ENCODE results near the gene CDYL.

CDYL gene

GRCh38 chr6:4806337-4806725, 30.1 kb downstream of the CDYL start:
- no peaks in the 10 kb centered on the region for H3K36me3 ChIP-seq (ENCODE audit: low read length)
- no peaks in the 10 kb centered on the region for H3K9me3 ChIP-seq (ENCODE audit: insufficient read depth, low read length)
- H3K4me3 ChIP-seq (ENCODE audit: insufficient read depth, low read length, poor library complexity, severe bottlenecking) = no peak overlapping the region
- peaks cover 83% of the 10 kb centered on the region for H3K79me2 ChIP-seq (ENCODE audit: insufficient read depth, low read length)
- H3K27me3 ChIP-seq (ENCODE audit: low read length) = no peaks in the 10 kb centered on the region
- H3K4me2 ChIP-seq (ENCODE audit: low read depth, low read length, poor library complexity, severe bottlenecking) = no peak overlapping the region
- no peak overlapping the region for H3K9ac ChIP-seq (ENCODE audit: low read length)
- TF ChIP-seq CTCF (IDR thresholded peaks at IDR 0.05; ENCODE audit: insufficient read depth, low read length, poor library complexity, severe bottlenecking) (no peak), EZH2phosphoT487 (conservative IDR thresholded peaks at IDR 0.05; ENCODE audit: low read length) (no peak)
- no peak overlapping the region for H3K27ac ChIP-seq (ENCODE audit: low read depth, low read length)
- H4K20me1 ChIP-seq (ENCODE audit: low read depth, low read length) = peaks cover 48% of the 10 kb centered on the region
- H2AFZ ChIP-seq (ENCODE audit: low read depth, low read length, severe bottlenecking) = no peak overlapping the region
- no peaks in the 10 kb centered on the region for H3K9me2 ChIP-seq (replicated peaks; ENCODE audit: insufficient read depth, low read length)
- H3F3A ChIP-seq (ENCODE audit: insufficient read depth) = no peaks in the 10 kb centered on the region

- no peaks in the 10 kb centered on the region for H3K9me2 ChIP-seq (replicated peaks; ENCODE audit: insufficient read depth, low read length)
- no peak overlapping the region for H3K9ac ChIP-seq (ENCODE audit: low read length)
- TF ChIP-seq EZH2phosphoT487 (conservative IDR thresholded peaks at IDR 0.05; ENCODE audit: low read length) = no peak
- TF ChIP-seq CTCF (IDR thresholded peaks at IDR 0.05; ENCODE audit: insufficient read depth, low read length, poor library complexity, severe bottlenecking) = no peak
- H3K79me2 ChIP-seq (ENCODE audit: insufficient read depth, low read length) = peaks cover 83% of the 10 kb centered on the region
- H3K27ac ChIP-seq (ENCODE audit: low read depth, low read length) = no peak overlapping the region
- no peaks in the 10 kb centered on the region for H3K9me3 ChIP-seq (ENCODE audit: insufficient read depth, low read length)
- no peaks in the 10 kb centered on the region for H3K36me3 ChIP-seq (ENCODE audit: low read length)
- no peak overlapping the region for H3K4me3 ChIP-seq (ENCODE audit: insufficient read depth, low read length, poor library complexity, severe bottlenecking)
- no peak overlapping the region for H2AFZ ChIP-seq (ENCODE audit: low read depth, low read length, severe bottlenecking)
- H3K4me2 ChIP-seq (ENCODE audit: low read depth, low read length, poor library complexity, severe bottlenecking) = no peak overlapping the region
- H3K27me3 ChIP-seq (ENCODE audit: low read length) = no peaks in the 10 kb centered on the region
- peaks cover 48% of the 10 kb centered on the region for H4K20me1 ChIP-seq (ENCODE audit: low read depth, low read length)
- no peaks in the 10 kb centered on the region for H3F3A ChIP-seq (ENCODE audit: insufficient read depth)
These were observed 30.6 kb downstream of the CDYL start for GRCh38 chr6:4806791-4807190.

- TF ChIP-seq CTCF (IDR thresholded peaks at IDR 0.05; ENCODE audit: insufficient read depth, low read length, poor library complexity, severe bottlenecking) (no peak), EZH2phosphoT487 (conservative IDR thresholded peaks at IDR 0.05; ENCODE audit: low read length) (no peak)
- Histone ChIP-seq H3K9me3 (ENCODE audit: insufficient read depth, low read length) (no peaks in the 10 kb centered on the region), H3K36me3 (ENCODE audit: low read length) (no peaks in the 10 kb centered on the region), H3K9ac (ENCODE audit: low read length) (no peak overlapping the region), H3K27me3 (ENCODE audit: low read length) (no peaks in the 10 kb centered on the region), H3F3A (ENCODE audit: insufficient read depth) (no peaks in the 10 kb centered on the region), H3K27ac (ENCODE audit: low read depth, low read length) (no peak overlapping the region), H3K4me3 (ENCODE audit: insufficient read depth, low read length, poor library complexity, severe bottlenecking) (no peak overlapping the region), H2AFZ (ENCODE audit: low read depth, low read length, severe bottlenecking) (no peak overlapping the region), H4K20me1 (ENCODE audit: low read depth, low read length) (peaks cover 55% of the 10 kb centered on the region), H3K79me2 (ENCODE audit: insufficient read depth, low read length) (peaks cover 84% of the 10 kb centered on the region), H3K9me2 (replicated peaks; ENCODE audit: insufficient read depth, low read length) (no peaks in the 10 kb centered on the region), H3K4me2 (ENCODE audit: low read depth, low read length, poor library complexity, severe bottlenecking) (no peak overlapping the region)
These were observed 32.2 kb downstream of the CDYL start for GRCh38 chr6:4808396-4808795.

All from SU-DHL-6 (cell line).